Mononuclear cell (primary cell): Measurements from ENCODE around the gene CEP85L. TPM values are rescaled to one million over a fixed set of nuclear protein-coding genes. Genes with fewer than 3 reads are reported as not detected.

Experiments
- H3K27me3 ChIP-seq: 2 replicates; pipeline ENCODE4 v1.6.0; 2011; ENCODE audit warnings: low read length, control low read depth; ENCODE audit not compliant: insufficient read depth
- H3K4me1 ChIP-seq: 2 replicates; pipeline ENCODE4 v1.5.1; 2011; ENCODE audit warnings: mild to moderate bottlenecking, low read length, control low read depth; ENCODE audit not compliant: insufficient read depth
- H3K4me3 ChIP-seq: 2 replicates; pipeline ENCODE4 v1.5.1; 2011; ENCODE audit warnings: mild to moderate bottlenecking, low read length, moderate library complexity
- H3K9me3 ChIP-seq: 2 replicates; pipeline ENCODE4 v1.5.1; 2011; ENCODE audit warnings: low read depth, mild to moderate bottlenecking, control low read depth, low read length
- total RNA-seq: library from RNA; depleted of rRNA; stranded (reverse); fragments of >200 nt; gene quantifications from one replicate; pipeline ENCODE4 v1.2.3, GENCODE V29; 2012

Gene CEP85L
- total RNA-seq, 1 donor, result 75.5 TPM

DNA sequence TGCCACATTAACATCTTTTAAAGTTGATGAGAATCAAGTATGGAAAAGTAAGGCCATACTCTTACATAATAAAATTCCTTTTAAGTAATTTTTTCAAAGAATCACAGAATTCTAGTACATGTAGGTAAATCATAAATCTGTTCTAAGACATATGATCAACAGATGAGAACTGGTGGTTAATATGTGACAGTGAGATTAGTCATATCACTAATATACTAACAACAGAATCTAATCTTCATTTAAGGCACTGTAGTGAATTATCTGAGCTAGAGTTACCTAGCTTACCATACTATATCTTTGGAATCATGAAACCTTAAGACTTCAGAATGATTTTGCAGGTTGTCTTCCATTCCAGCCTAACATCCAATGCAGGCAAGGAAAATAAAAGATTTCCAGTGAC is 91.7 kb downstream of the CEP85L start:
- H3K4me3 ChIP-seq, result no peak overlapping the region
- H3K4me1 ChIP-seq, result peaks cover 9% of the 10 kb centered on the region

DNA sequence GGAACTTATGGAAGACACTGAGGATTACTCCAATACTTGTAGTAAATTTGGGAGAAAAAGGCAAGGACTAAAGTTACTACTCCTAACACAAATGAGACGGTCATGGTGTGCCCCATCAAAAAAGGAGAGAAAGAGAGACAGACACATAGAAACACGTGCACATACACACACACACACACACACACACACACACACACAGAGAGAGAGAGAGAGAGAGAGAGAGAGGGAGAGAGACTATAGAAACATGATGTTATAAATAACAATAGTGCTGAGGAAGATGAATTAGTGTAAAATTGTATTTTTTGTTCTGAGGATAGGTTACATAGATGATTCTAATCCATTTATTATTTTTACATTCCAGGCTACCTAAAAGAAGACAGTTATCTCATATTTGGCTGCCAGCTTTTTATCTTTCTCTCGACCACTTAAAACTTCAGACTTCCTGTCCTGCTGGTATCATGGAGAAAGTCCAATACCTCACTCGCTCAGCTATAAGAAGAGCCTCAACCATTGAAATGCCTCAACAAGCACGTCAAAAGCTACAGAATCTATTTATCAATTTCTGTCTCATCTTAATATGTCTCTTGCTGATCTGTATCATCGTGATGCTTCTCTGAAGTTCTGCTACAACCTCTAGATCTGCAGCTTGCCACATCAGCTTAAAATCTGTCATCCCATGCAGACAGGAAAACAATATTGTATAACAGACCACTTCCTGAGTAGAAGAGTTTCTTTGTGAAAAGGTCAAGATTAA is 92.8 kb downstream of the CEP85L start:
- Histone ChIP-seq H3K27me3 (no peaks in the 10 kb centered on the region), H3K4me3 (no peak overlapping the region), H3K9me3 (no peaks in the 10 kb centered on the region), H3K4me1 (peaks cover 9% of the 10 kb centered on the region)

More for the DNA sequence above, 91.7 kb downstream of the CEP85L start:
- H3K27me3 ChIP-seq, result no peaks in the 10 kb centered on the region
- no peaks in the 10 kb centered on the region for H3K9me3 ChIP-seq

DNA sequence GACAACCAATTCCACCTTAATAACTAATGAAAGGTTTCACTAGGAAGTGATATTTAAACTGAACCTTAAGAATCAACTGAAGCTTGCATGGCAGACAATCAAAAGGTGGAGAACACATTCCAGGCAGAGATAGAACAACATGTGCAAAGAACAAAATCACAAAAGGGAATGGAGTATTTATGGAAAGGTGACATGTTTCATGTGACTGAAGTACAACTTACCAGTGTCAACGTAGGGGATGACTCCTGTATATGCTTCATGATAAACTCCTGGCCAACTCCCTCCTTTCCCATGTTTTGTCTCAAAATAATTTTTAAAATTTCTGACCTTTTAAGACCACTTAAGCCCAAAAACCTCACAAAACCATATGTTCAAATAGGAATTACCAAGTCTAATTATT is 96.7 kb downstream of the CEP85L start:
- Histone ChIP-seq H3K4me3 (no peak overlapping the region), H3K9me3 (no peaks in the 10 kb centered on the region), H3K27me3 (no peaks in the 10 kb centered on the region), H3K4me1 (peaks cover 9% of the 10 kb centered on the region)

- Histone ChIP-seq H3K9me3 (no peaks in the 10 kb centered on the region), H3K27me3 (no peaks in the 10 kb centered on the region), H3K4me3 (no peak overlapping the region), H3K4me1 (peaks cover 5% of the 10 kb centered on the region)
These were observed 98.3 kb downstream of the CEP85L start for GRCh38 chr6:118553132-118553531.

- H3K27me3 ChIP-seq, result no peaks in the 10 kb centered on the region
- no peaks in the 10 kb centered on the region for H3K4me1 ChIP-seq
- H3K9me3 ChIP-seq, result no peaks in the 10 kb centered on the region
- H3K4me3 ChIP-seq, result no peak overlapping the region
These were observed 100.0 kb downstream of the CEP85L start for GRCh38 chr6:118551063-118552053.

GRCh38 chr6:118548613-118549012 is 102.8 kb downstream of the CEP85L start:
- H3K4me1 ChIP-seq, result no peaks in the 10 kb centered on the region
- H3K9me3 ChIP-seq, result no peaks in the 10 kb centered on the region

DNA sequence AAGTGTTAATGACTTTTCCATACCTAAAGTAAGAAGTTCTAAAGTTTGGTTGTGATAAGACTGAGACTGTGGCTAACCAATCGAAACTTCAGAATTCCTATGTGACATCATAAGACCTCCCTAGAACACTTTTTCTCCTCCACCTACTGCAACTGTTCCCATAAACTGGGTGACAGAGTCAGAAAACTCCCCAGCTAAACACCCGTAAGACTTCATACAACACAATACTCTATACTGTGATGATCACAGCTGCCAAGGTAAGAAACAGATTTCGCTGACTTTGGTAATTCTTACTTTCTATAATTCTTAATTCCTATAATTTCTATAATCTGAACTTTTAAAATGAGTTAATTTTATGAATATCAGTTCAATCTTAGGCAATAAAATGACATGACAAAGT is 103.3 kb downstream of the CEP85L start, which contains the start of gene PLN:
PLN (plus strand) TSS at position 161 of the 400 bp plus-strand sequence. CDS start 10,626 bp downstream, outside the sequence.
- Histone ChIP-seq H3K4me3 (no peak within 1 kb of the TSS), H3K4me1 (no peaks in the 10 kb centered on the region), H3K27me3 (no peaks in the 10 kb centered on the region), H3K9me3 (no peaks in the 10 kb centered on the region)

More at GRCh38 chr6:118548613-118549012, 102.8 kb downstream of the CEP85L start:
- Histone ChIP-seq H3K27me3 (no peaks in the 10 kb centered on the region), H3K4me3 (no peak overlapping the region)

DNA sequence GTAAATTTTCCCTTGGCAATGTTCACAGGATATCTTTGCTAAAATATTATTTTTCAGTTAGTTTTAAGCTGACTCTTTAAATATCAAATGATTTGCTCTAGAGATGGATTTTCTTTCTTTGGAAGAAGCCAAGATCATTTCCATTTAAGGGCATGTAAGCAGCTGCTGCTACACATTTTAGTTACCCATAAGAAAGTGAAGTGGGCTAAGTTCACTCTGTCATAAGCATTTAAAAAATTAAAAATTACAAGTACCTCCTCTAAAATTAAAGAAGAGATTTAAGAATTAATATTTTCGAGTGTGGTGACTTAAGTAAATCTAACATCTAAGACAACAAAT is 104.5 kb downstream of the CEP85L start:
- H3K27me3 ChIP-seq, result no peaks in the 10 kb centered on the region
- H3K4me3 ChIP-seq, result no peak overlapping the region
- H3K9me3 ChIP-seq, result no peaks in the 10 kb centered on the region
- H3K4me1 ChIP-seq, result no peaks in the 10 kb centered on the region

DNA sequence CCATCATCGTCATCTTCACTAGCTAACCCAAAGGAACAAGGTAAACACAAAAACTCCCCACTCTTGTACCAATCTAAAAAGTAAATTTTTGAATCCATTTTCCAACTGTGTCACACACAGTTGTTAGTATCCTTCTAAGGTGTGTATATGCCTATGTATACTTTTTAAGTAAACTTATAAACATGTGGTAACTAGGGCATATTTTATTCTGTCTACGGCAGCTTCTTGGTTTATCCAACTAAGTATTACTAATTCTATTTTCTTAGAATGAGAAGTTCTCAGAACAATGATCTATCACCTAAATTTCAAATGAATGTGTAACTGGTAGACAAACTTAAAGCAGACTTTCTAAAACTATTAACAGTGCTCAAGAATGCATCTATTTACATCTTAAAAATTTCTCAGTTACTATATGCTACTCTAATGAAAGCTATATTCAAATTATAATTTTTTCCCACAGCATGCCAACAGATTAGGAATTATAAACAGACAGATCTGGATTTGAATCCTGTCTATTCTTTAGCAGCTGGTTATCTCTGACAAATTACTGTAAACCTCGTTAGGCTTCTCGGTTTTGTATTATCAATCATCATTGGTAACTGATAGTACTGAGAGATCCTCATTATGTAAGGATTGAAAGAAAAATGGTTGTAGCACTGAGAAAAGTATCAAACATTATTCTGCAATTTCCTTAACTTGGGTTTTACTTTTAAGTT is 105.1 kb downstream of the CEP85L start:
- no peak overlapping the region for H3K4me3 ChIP-seq
- H3K9me3 ChIP-seq, result no peaks in the 10 kb centered on the region
- no peaks in the 10 kb centered on the region for H3K27me3 ChIP-seq
- H3K4me1 ChIP-seq, result no peaks in the 10 kb centered on the region

- Histone ChIP-seq H3K9me3 (no peaks in the 10 kb centered on the region), H3K4me3 (no peak overlapping the region), H3K27me3 (no peaks in the 10 kb centered on the region), H3K4me1 (no peaks in the 10 kb centered on the region)
These were observed 107.3 kb downstream of the CEP85L start for GRCh38 chr6:118544105-118544504.

DNA sequence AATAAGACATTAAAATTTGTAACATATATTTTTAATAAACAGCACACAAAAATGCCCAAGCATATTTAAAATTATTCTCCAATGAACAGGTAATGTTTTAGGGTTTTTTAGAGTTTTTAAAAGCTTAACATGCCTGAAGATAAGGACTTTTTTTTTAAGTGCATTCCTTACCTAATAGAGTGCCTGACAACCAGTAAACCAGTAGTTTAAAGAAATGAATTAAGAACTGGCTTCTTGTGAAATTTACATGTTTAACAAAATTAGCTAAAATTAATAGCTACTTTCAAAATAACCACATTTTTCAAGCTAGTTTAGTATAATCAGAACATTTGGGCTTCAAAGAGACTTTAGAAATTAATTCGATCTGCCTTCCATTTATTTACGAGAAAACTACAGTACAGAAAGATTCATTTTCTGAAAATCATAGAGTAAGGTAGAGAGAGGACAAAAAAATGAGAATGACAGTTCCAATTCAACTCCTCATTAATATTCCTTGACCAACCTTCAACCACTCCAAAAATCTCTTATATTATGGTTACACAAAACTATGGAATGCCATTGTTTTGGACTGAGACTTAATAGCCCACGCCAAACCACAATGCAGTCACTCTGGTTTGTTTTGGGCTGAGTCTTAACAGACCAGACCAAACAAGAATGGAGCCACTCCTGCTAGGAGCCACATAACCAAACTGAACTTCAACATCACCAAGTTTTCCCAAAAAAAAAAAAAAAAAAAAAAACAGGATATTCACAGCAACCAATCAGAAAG is 109.0 kb downstream of the CEP85L start:
- Histone ChIP-seq H3K4me3 (no peak overlapping the region), H3K4me1 (no peaks in the 10 kb centered on the region), H3K27me3 (no peaks in the 10 kb centered on the region)

GRCh38 chr6:118537574-118537973 is 113.8 kb downstream of the CEP85L start:
- Histone ChIP-seq H3K9me3 (no peaks in the 10 kb centered on the region), H3K27me3 (no peaks in the 10 kb centered on the region), H3K4me1 (no peaks in the 10 kb centered on the region), H3K4me3 (no peak overlapping the region)

More for the DNA sequence above, 109.0 kb downstream of the CEP85L start:
- H3K9me3 ChIP-seq, result no peaks in the 10 kb centered on the region

DNA sequence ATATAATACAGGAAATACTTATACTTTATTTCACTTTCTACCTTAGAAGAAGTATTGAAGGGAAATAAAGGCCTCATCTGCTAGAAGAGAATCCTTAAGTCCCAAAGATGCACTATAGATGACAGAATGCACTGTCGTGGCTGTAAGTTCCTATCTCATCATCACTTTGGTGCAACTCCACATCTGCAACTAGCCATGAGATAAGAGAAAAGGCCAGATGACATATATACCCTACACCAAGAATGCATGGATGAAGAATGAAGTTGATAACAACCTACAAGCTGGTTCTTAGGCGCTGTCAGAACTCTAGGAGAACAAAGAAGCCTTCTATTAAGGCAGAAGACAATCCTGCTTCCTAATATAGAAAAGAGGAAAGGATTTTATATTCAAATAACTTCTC is 114.9 kb downstream of the CEP85L start:
- no peaks in the 10 kb centered on the region for H3K4me1 ChIP-seq
- H3K27me3 ChIP-seq, result no peaks in the 10 kb centered on the region
- H3K4me3 ChIP-seq, result no peak overlapping the region
- no peaks in the 10 kb centered on the region for H3K9me3 ChIP-seq

DNA sequence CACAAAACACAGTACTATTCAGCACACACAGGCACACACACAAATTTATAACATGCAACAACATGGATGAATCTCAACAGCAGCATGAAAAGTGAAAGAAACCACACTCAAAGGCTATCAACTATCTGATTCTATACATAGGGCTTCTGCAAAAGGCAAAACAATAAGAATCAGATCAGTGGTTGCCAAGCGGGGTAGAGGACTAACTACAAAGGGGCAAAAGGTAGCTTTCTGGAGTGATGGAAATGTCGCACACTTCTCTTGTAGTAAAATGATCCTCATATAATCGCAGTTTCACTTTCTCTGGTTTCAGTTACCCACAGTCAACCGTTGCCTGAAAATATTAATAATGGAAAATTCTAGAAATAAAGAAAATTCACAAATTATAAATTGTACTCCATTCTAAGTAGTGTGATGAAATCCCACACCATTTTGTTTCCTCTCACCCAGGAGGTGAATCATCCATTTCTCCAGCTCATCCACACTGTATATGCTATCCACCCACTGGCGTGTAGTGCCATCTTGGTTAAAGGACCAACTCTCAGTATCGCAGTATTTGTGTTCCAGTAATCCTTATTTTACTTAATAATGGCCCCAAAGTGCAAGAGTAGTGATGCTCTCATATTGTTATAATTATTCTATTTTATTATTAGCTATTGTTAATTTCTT is 116.1 kb downstream of the CEP85L start:
- H3K4me1 ChIP-seq, result no peaks in the 10 kb centered on the region
- H3K27me3 ChIP-seq, result no peaks in the 10 kb centered on the region
- no peak overlapping the region for H3K4me3 ChIP-seq
- H3K9me3 ChIP-seq, result no peaks in the 10 kb centered on the region
